Measurements from ENCODE around the gene NCBP3.

GRCh38 chr17:3860939-3861700, 15.1 kb upstream of the NCBP3 start:
- TF ChIP-seq CTCF (conservative IDR thresholded peaks at IDR 0.05) (no peak), EZH2 (IDR thresholded peaks at IDR 0.05; ENCODE audit: low read depth) (no peak)
